ENCODE data around the gene EFR3B.

Gene EFR3B

GRCh38 chr2:25042321-25043240 is 705 bp downstream of the EFR3B start:
- TF ChIP-seq, protein P1, sequence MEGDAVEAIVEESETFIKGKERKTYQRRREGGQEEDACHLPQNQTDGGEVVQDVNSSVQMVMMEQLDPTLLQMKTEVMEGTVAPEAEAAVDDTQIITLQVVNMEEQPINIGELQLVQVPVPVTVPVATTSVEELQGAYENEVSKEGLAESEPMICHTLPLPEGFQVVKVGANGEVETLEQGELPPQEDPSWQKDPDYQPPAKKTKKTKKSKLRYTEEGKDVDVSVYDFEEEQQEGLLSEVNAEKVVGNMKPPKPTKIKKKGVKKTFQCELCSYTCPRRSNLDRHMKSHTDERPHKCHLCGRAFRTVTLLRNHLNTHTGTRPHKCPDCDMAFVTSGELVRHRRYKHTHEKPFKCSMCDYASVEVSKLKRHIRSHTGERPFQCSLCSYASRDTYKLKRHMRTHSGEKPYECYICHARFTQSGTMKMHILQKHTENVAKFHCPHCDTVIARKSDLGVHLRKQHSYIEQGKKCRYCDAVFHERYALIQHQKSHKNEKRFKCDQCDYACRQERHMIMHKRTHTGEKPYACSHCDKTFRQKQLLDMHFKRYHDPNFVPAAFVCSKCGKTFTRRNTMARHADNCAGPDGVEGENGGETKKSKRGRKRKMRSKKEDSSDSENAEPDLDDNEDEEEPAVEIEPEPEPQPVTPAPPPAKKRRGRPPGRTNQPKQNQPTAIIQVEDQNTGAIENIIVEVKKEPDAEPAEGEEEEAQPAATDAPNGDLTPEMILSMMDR (IDR thresholded peaks at IDR 0.05; ENCODE audit: borderline replicate concordance, control extremely low read depth, extremely low read depth, insufficient read depth, missing control alignments) = no peak
- in situ Hi-C loops (cut with MboI; ENCODE audit: low sequenced_read_pairs, unreplicated experiment) = no loop called here
- peak; percentile 48 for DNase-seq (ENCODE audit: low spot score)

DNA sequence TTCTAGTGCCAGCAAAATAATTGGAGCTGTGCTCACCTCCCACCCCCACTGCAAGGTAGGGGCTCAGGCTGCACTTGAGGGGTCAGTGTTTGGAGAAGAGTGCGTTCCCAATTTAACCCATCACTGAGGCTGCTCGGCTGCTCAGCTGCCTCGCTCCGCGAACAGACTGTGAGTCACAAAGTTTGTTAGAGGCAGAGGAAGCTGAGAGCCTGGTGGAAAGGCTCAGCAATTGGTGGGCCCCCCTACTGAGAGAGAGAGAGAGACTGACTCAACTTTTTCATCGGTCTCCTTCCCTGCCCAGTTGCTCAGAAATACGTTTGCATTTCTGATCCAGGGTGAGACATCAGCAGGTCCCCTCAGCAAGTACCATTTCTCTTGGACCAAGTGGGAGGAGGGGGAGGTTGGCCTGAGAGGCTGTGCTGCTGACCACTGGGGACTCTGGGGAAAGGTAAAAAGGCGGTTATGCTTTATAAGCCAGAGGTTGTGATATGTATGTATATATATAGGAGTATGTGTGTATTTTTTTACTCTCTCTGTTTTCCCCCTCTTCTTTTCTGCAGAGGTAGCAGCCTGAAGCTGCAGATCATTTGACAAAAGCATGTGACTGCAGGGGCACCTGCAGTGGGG is 1.5 kb downstream of the EFR3B start:
- in situ Hi-C loops (cut with MboI; ENCODE audit: low sequenced_read_pairs, unreplicated experiment) = no loop called here
- TF ChIP-seq, protein P1 (IDR thresholded peaks at IDR 0.05; ENCODE audit: borderline replicate concordance, control extremely low read depth, extremely low read depth, insufficient read depth, missing control alignments) = no peak
- peak; percentile 41 for DNase-seq (ENCODE audit: low spot score)

DNA sequence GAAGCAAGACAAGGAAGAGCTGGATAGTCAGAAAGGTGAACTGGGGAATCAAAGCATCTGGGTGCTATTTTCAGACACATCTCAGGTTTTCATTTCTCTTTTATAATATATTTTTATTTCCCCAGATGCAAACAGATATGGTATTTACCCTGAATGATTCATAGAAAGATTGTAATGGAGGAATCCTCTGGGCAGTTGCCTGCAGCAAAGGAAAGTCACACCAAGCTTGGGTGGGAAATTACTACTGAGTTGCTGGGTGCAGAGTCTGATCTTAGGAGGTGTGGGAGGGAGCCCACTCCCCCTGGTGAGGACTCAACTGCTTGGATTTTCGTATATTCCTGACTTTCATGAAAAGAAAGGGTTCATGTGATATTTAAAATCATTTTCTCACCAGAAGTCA is 2.1 kb downstream of the EFR3B start:
- TF ChIP-seq, protein P1 (IDR thresholded peaks at IDR 0.05; ENCODE audit: borderline replicate concordance, control extremely low read depth, extremely low read depth, insufficient read depth, missing control alignments) = no peak
- in situ Hi-C loops (cut with MboI; ENCODE audit: low sequenced_read_pairs, unreplicated experiment) = no loop called here
- DNase-seq (ENCODE audit: low spot score) = no peak

- DNase-seq (ENCODE audit: low spot score) = no peak
- TF ChIP-seq, protein P1 (IDR thresholded peaks at IDR 0.05; ENCODE audit: borderline replicate concordance, control extremely low read depth, extremely low read depth, insufficient read depth, missing control alignments) = no peak
- in situ Hi-C loops (cut with MboI; ENCODE audit: low sequenced_read_pairs, unreplicated experiment) = no loop called here
Measured at GRCh38 chr2:25044990-25045389, 3.1 kb downstream of the EFR3B start.

DNA sequence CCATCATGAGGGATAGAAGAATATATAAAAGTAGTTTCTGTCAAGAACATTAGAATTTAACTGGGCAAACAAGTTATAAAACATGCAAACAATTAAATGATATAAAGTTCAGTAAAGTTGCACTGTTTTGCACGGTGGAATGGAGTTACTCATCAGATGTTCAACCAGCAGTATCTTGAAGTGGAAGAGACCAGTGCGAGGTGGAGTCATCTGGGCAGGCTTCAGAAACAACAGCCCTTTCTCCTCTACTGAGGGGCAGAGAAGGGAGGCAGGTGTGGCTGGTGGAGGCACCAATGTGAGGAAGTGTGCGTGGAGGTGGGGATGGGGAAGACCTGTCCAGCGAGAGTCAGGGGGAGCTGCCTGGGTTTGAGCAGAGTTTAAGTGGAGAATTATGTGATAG is 7.5 kb downstream of the EFR3B start:
- DNase-seq (ENCODE audit: low spot score) = no peak
- in situ Hi-C loops (cut with MboI; ENCODE audit: low sequenced_read_pairs, unreplicated experiment) = no loop called here
- TF ChIP-seq, protein P1 (IDR thresholded peaks at IDR 0.05; ENCODE audit: borderline replicate concordance, control extremely low read depth, extremely low read depth, insufficient read depth, missing control alignments) = no peak

DNA sequence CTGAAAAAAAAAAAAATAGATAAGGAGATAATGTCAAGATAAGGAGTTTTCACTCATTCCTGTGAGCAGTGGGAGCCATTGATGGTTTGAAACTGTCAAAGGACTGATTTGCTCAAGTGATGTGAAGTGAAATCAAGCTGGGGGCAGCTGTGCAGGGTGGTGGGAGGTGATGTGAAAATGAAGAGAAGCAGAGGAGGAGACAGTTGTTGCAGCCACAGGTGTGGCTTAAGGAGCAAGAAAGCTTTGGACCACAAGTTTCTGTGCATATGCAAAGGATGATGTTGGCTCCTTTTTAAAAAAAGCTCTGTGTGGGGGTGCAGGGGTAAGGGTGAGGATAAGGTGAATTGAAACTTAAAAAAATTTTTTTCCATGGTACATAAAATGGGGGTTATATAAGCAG is 8.3 kb downstream of the EFR3B start:
- peak; percentile 49 for DNase-seq (ENCODE audit: low spot score)
- in situ Hi-C loops (cut with MboI; ENCODE audit: low sequenced_read_pairs, unreplicated experiment) = no loop called here
- TF ChIP-seq, protein P1 (IDR thresholded peaks at IDR 0.05; ENCODE audit: borderline replicate concordance, control extremely low read depth, extremely low read depth, insufficient read depth, missing control alignments) = peak; percentile 5
